PC-9 (cell line): Measurements from ENCODE around the gene IRX4. TPM values are rescaled to one million over a fixed set of nuclear protein-coding genes. Genes with fewer than 3 reads are reported as not detected.

Source experiments
- BruUV-seq: library from RNA; stranded (reverse); fragments of 400-500 nt; replicated peaks from 2 replicates; lab custom pipeline; 2021; lab: Mats Ljungman, UMichigan
- CTCF ChIA-PET: fragments of 300-600 bp; sonication (Branson Sonifier 250); formaldehyde crosslinking; loops from one replicate; lab custom pipeline; 2022; ENCODE audit warnings: antibody characterized with exemption; lab: Charles Lee
- POLR2A ChIA-PET: fragments of 300-600 bp; sonication (Branson Sonifier 250); formaldehyde crosslinking; loops from one replicate; lab custom pipeline; 2022; ENCODE audit warnings: antibody characterized with exemption; ENCODE audit not compliant: unreplicated experiment; lab: Charles Lee
- DNase-seq, 2 experiments: peaks; one replicate each; pipeline versions ENCODE4 v3.0.0 to v3.0.0-alpha.2; 2015 to 2022; ENCODE audit warnings: mixed read lengths in 1 of 2
- H2AFZ ChIP-seq: fragments of 200-600 bp; sonication (generic); 2 replicates; pipeline ENCODE4 v1.8.1; 2017; ENCODE audit warnings: antibody characterized with exemption
- H3F3A ChIP-seq: fragments of 200-600 bp; sonication (generic); 2 replicates; pipeline ENCODE4 v1.8.1; 2017; ENCODE audit warnings: antibody characterized with exemption, mild to moderate bottlenecking, low read depth; ENCODE audit not compliant: insufficient read depth
- H3K27ac ChIP-seq: fragments of 200-600 bp; sonication (generic); 2 replicates; pipeline ENCODE4 v1.6.1; 2016; ENCODE audit warnings: mixed run types
- H3K27me3 ChIP-seq: fragments of 200-600 bp; sonication (generic); 2 replicates; pipeline ENCODE4 v1.6.1; 2016; ENCODE audit warnings: low read depth, mixed run types; ENCODE audit not compliant: insufficient read depth
- H3K36me3 ChIP-seq: fragments of 200-600 bp; sonication (generic); 2 replicates; pipeline ENCODE4 v1.6.1; 2016; ENCODE audit warnings: low read depth, mixed run types
- H3K4me1 ChIP-seq: fragments of 200-600 bp; sonication (generic); replicated peaks from 2 replicates; pipeline ENCODE4 v1.6.1; 2016; ENCODE audit warnings: mixed run types; ENCODE audit not compliant: insufficient read depth
- H3K4me2 ChIP-seq: fragments of 200-600 bp; sonication (generic); 2 replicates; pipeline ENCODE4 v1.6.1; 2017; ENCODE audit warnings: mixed run types
- H3K4me3 ChIP-seq: fragments of 200-600 bp; sonication (generic); 2 replicates; pipeline ENCODE4 v1.6.1; 2016; ENCODE audit warnings: mixed run types
- H3K79me2 ChIP-seq: fragments of 200-600 bp; sonication (generic); 2 replicates; pipeline ENCODE4 v1.6.1; 2017; ENCODE audit warnings: low read depth, mixed run types
- H3K9me2 ChIP-seq: fragments of 200-600 bp; sonication (generic); 2 replicates; pipeline ENCODE4 v1.8.1; 2017; ENCODE audit warnings: mild to moderate bottlenecking; ENCODE audit not compliant: insufficient read depth
- H3K9me3 ChIP-seq: fragments of 200-600 bp; sonication (generic); 2 replicates; pipeline ENCODE4 v1.8.1; 2016; ENCODE audit warnings: low read depth; ENCODE audit not compliant: insufficient read depth
- H4K20me1 ChIP-seq: fragments of 200-600 bp; sonication (generic); 2 replicates; pipeline ENCODE4 v1.8.1; 2017; ENCODE audit not compliant: insufficient read depth
- CTCF ChIP-seq: fragments of 200-600 bp; sonication (generic); conservative IDR thresholded peaks from 2 replicates; pipeline ENCODE4 v1.6.1; 2017; ENCODE audit warnings: mixed run types, antibody characterized with exemption, mild to moderate bottlenecking, moderate library complexity
- EZH2 ChIP-seq: fragments of 200-600 bp; sonication (generic); IDR thresholded peaks from 2 replicates; pipeline ENCODE4 v1.8.0; 2017; ENCODE audit warnings: antibody characterized with exemption, low read depth
- intact Hi-C: fragments of 100-400 bp; cut with micrococcal nuclease; formaldehyde crosslinking; loops from one replicate; pipeline ENCODE4 v1.10.0; 2022; ENCODE audit not compliant: unreplicated experiment
- total RNA-seq: library from RNA; stranded (reverse); gene quantifications from 2 replicates; pipeline ENCODE4 v1.2.3, GENCODE V29; 2021

The IRX4 gene
- total RNA-seq, 1 experiment from 2014 or later: not detected

GRCh38 chr5:1835431-1835830 lies 47.3 kb downstream of the IRX4 start:
- Histone ChIP-seq H3F3A (no peaks in the 10 kb centered on the region), H3K4me2 (no peak overlapping the region), H3K27ac (no peak overlapping the region), H3K9me3 (no peaks in the 10 kb centered on the region), H3K27me3 (peaks cover 87% of the 10 kb centered on the region), H2AFZ (no peak overlapping the region), H3K9me2 (no peaks in the 10 kb centered on the region), H4K20me1 (no peaks in the 10 kb centered on the region; the same call in 1 of the 2 replicates), H3K79me2 (no peaks in the 10 kb centered on the region), H3K4me1 (no peaks in the 10 kb centered on the region), H3K36me3 (no peaks in the 10 kb centered on the region), H3K4me3 (no peak overlapping the region)
- POLR2A ChIA-PET: no interaction called here
- CTCF ChIA-PET: no interaction called here
- DNase-seq: no peak
- no TSS peak for BruUV-seq
- no peak for TF ChIP-seq EZH2
- no peak for TF ChIP-seq CTCF
- intact Hi-C loops: no loop called here

GRCh38 chr5:1834721-1835429 lies 47.9 kb downstream of the IRX4 start:
- 0 out of 2 replicates have a peak, but pooled peaks have one; percentile 47 for TF ChIP-seq EZH2
- no peak for TF ChIP-seq CTCF
- Histone ChIP-seq H3K27me3 (peaks cover 82% of the 10 kb centered on the region), H3K4me2 (no peak overlapping the region), H4K20me1 (no peaks in the 10 kb centered on the region; the same call in 1 of the 2 replicates), H3K9me2 (no peaks in the 10 kb centered on the region), H3K4me3 (no peak overlapping the region), H3K36me3 (no peaks in the 10 kb centered on the region), H3K79me2 (no peaks in the 10 kb centered on the region), H3F3A (no peaks in the 10 kb centered on the region), H3K9me3 (no peaks in the 10 kb centered on the region), H3K27ac (no peak overlapping the region), H3K4me1 (no peaks in the 10 kb centered on the region), H2AFZ (no peak overlapping the region)
- DNase-seq: no peak
- intact Hi-C loops: no loop called here
- POLR2A ChIA-PET: no interaction called here
- BruUV-seq: no TSS peak
- CTCF ChIA-PET: no interaction called here

GRCh38 chr5:1834022-1834551 lies 48.6 kb downstream of the IRX4 start:
- ChIA-PET POLR2A (no interaction called here), CTCF (no interaction called here)
- no peaks in the 10 kb centered on the region for H3K79me2 ChIP-seq
- no peaks in the 10 kb centered on the region for H3K9me3 ChIP-seq
- H3K9me2 ChIP-seq: no peaks in the 10 kb centered on the region
- TF ChIP-seq EZH2 (no peak), CTCF (no peak)
- no peak overlapping the region for H2AFZ ChIP-seq
- H3K27me3 ChIP-seq: peaks cover 74% of the 10 kb centered on the region
- H3K36me3 ChIP-seq: no peaks in the 10 kb centered on the region
- H3K4me1 ChIP-seq: no peaks in the 10 kb centered on the region
- no peaks in the 10 kb centered on the region for H3F3A ChIP-seq
- no peak overlapping the region for H3K4me3 ChIP-seq
- H3K4me2 ChIP-seq: no peak overlapping the region
- H3K27ac ChIP-seq: no peak overlapping the region
- no peaks in the 10 kb centered on the region; the same call in 1 of the 2 replicates for H4K20me1 ChIP-seq
- no TSS peak for BruUV-seq
- intact Hi-C loops: no loop called here
- DNase-seq: no peak
